Activated CD4-positive, alpha-beta T cell treated with anti-CD3 and anti-CD28 coated beads for 36 hours (primary cell): Measurements from ENCODE around the gene TENT5C. TPM values are rescaled to one million over a fixed set of nuclear protein-coding genes. Genes with fewer than 3 reads are reported as not detected.
A peak's percentile ranks its signal among the peaks of the same experiment; 100 is the strongest.

Source experiments
- ATAC-seq: fragments of 200-7000 bp; cut with Tn5 transposase; one replicate; pipeline ENCODE4 v1.10.0; 2021; ENCODE audit warnings: mild to moderate bottlenecking, moderate library complexity
- CTCF ChIA-PET: fragments of 350-600 bp; sonication (Branson Sonifier 250); formaldehyde crosslinking; loops from one replicate; lab custom pipeline; 2021; ENCODE audit warnings: antibody characterized with exemption; lab: Charles Lee
- POLR2A ChIA-PET: fragments of 350-600 bp; sonication (Branson Sonifier 250); formaldehyde crosslinking; loops from one replicate; lab custom pipeline; 2021; ENCODE audit warnings: antibody characterized with exemption, inconsistent platforms; lab: Charles Lee
- DNase-seq: peaks from one replicate; pipeline ENCODE4 v3.0.0-alpha.2; 2020
- H3K27ac Mint-ChIP-seq: one replicate; pipeline ENCODE4 v1.8.0; 2021; ENCODE audit warnings: mixed read lengths
- H3K27me3 Mint-ChIP-seq: one replicate; pipeline ENCODE4 v1.8.0; 2021; ENCODE audit warnings: mixed read lengths
- H3K36me3 Mint-ChIP-seq: one replicate; pipeline ENCODE4 v1.8.0; 2021; ENCODE audit warnings: low read depth, mixed read lengths
- H3K4me1 Mint-ChIP-seq: one replicate; pipeline ENCODE4 v1.8.0; 2021; ENCODE audit warnings: mixed read lengths
- H3K4me3 Mint-ChIP-seq: one replicate; pipeline ENCODE4 v1.8.0; 2021; ENCODE audit warnings: mild to moderate bottlenecking, moderate library complexity, mixed read lengths
- H3K9me3 Mint-ChIP-seq: one replicate; pipeline ENCODE4 v1.8.0; 2021; ENCODE audit warnings: low read depth, mixed read lengths
- intact Hi-C, 2 experiments: fragments of 100-400 bp; cut with DNase I in 1 of 2; cut with micrococcal nuclease in 1 of 2; formaldehyde crosslinking; loops; one replicate each; pipeline versions ENCODE4 v1.14.2 to v1.15.1; 2022 to 2024; cut with DNase I, micrococcal nuclease
- total RNA-seq, 2 experiments: library from RNA; stranded (reverse); gene quantifications; one replicate each; pipeline ENCODE4 v1.2.3, GENCODE V29; 2021

The TENT5C gene
- total RNA-seq, 2 experiments from 2014 or later: 6.0 to 6.4 TPM

DNA sequence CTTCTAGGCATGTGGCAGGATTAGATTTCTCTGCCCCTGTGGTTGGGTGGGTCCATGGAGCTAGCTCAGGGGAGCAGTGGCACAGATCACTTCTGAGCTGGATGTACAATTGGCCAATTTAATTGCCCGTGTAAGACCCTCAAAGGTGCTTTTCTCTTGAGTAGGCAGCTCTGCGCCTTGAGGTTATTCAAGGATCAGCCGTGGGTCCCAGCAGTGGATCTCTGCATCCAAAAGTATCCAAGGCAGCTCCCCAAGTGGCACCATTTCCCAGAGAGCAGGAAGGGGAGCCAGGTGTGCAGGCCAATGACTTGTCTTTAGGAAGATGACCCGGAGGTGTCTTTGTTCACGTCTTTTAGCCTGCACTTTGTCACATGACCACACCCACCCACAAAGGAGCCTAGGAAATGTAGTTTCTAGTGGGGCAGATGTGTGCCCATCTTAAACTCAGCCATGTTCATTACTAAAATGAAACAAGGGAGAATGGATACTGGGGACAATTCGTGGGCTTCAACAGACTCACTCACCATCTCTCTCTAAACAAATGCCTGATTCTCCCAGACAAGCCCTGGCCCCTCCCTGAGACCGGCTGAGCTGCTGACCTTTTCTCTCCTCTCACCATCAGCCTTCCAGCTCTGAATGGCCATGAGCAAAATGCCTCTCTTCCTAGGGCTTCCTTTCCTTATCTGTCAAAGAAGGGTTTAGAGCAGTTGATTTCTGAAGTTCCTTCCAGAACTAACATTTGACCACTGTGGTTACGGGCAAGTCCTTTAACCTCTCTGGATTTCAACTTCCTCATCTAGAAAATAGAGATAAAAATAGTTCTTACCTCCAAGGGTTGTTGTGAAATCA is 41.4 kb upstream of the TENT5C start:
- Mint-ChIP-seq H3K36me3 (no peaks in the 10 kb centered on the region), H3K27ac (no peak overlapping the region), H3K9me3 (peaks cover 4% of the 10 kb centered on the region), H3K4me1 (no peaks in the 10 kb centered on the region), H3K27me3 (peaks cover 2% of the 10 kb centered on the region), H3K4me3 (no peak overlapping the region)
- intact Hi-C loops: no loop called here
- ATAC-seq: no peak
- CTCF ChIA-PET: interaction anchor here (1.1 kb wide), 1 partner anchor 29 kb away, joined by 6 read pairs; no protein-coding TSS in a partner anchor
- no peak for DNase-seq
- POLR2A ChIA-PET: no interaction called here

GRCh38 chr1:117565076-117565556 is 40.7 kb upstream of the TENT5C start:
- H3K27me3 Mint-ChIP-seq: peaks cover 2% of the 10 kb centered on the region
- ChIA-PET CTCF (interaction anchor here (0.7 kb wide), 1 partner anchor 204 kb away, joined by 3 read pairs; no protein-coding TSS in a partner anchor), POLR2A (no interaction called here)
- H3K4me1 Mint-ChIP-seq: no peaks in the 10 kb centered on the region
- ATAC-seq: no peak
- no peak overlapping the region for H3K27ac Mint-ChIP-seq
- no peaks in the 10 kb centered on the region for H3K36me3 Mint-ChIP-seq
- intact Hi-C loops: no loop called here
- DNase-seq: no peak
- no peak overlapping the region for H3K4me3 Mint-ChIP-seq
- H3K9me3 Mint-ChIP-seq: no peaks in the 10 kb centered on the region

DNA sequence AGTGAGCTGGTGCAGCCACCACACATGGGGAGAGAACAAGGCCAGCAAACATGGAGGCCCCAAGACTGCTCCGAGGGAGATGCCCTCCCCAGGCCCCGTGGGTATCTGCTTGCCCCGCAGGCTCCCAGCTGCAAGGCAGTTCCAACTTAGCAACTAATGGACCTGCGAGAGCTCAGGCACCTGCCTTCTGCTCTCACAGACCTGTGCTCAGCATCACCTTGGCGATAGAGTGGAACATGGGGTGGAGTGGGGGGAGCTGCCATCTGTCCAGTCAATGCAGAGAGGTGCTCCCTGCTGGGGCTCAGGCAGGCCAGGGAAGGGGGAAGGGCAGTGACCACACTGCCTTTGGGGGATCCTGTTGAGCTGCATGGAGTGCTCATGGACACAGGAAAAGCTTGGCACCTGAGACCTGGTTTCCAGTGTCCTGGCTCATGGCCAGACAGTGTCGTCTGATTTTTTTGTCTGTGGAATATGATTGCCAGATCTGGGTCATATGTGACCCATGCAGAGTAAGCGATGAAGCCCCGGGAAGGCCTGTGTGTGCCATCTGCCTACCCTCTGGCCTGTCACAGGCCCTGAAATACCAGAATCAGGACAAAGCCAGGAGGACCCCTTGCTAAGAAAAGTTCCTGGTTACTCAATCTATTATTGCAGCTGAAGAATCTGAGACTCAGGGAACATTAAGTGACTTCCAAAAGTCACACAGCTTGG is 39.9 kb upstream of the TENT5C start:
- no peaks in the 10 kb centered on the region for H3K36me3 Mint-ChIP-seq
- ChIA-PET POLR2A (no interaction called here), CTCF (interaction anchor here (0.6 to 0.7 kb wide), 2 partner anchors 12 to 204 kb away, joined by 3 read pairs; no protein-coding TSS in a partner anchor)

DNA sequence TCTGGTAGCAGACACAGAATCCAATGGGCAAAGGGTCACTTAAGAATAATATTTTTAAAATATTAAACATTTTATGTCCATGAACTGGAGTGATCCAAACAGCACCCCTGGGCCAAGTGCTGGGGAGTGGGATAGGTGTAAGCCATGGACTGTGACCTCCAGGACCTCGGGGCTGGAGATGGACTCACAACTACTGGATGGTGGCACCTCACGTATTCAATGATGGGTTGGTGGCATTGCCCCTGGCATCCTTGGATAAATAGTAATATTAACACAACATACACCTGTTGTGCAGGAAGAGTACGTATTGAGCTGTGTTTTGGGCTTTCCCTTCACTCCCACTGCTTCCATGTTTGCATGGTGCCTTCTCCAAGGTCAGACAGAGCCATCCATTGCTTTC is 39.3 kb upstream of the TENT5C start:
- Mint-ChIP-seq H3K27ac (no peak overlapping the region), H3K9me3 (no peaks in the 10 kb centered on the region), H3K27me3 (peaks cover 2% of the 10 kb centered on the region), H3K4me3 (no peak overlapping the region), H3K36me3 (no peaks in the 10 kb centered on the region), H3K4me1 (no peaks in the 10 kb centered on the region)
- intact Hi-C loops: no loop called here
- no peak for ATAC-seq
- POLR2A ChIA-PET: no interaction called here
- CTCF ChIA-PET: interaction anchor here (0.6 kb wide), 1 partner anchor 11 kb away, joined by 3 read pairs; no protein-coding TSS in a partner anchor
- DNase-seq: no peak

More for the DNA sequence above, 39.9 kb upstream of the TENT5C start:
- no peaks in the 10 kb centered on the region for H3K9me3 Mint-ChIP-seq
- H3K27me3 Mint-ChIP-seq: peaks cover 2% of the 10 kb centered on the region
- H3K4me1 Mint-ChIP-seq: no peaks in the 10 kb centered on the region
- intact Hi-C loops: no loop called here
- DNase-seq (no peak), ATAC-seq (no peak)
- no peak overlapping the region for H3K4me3 Mint-ChIP-seq
- H3K27ac Mint-ChIP-seq: no peak overlapping the region

- DNase-seq: no peak
- peaks cover 2% of the 10 kb centered on the region for H3K27me3 Mint-ChIP-seq
- H3K4me3 Mint-ChIP-seq: no peak overlapping the region
- peaks cover 1% of the 10 kb centered on the region for H3K4me1 Mint-ChIP-seq
- POLR2A ChIA-PET: no interaction called here
- no peaks in the 10 kb centered on the region for H3K9me3 Mint-ChIP-seq
- intact Hi-C loops: no loop called here
- ATAC-seq: no peak
- CTCF ChIA-PET: interaction anchor here (2.2 kb wide), 1 partner anchor 33 kb away, joined by 6 read pairs; no protein-coding TSS in a partner anchor
- H3K27ac Mint-ChIP-seq: no peak overlapping the region
- no peaks in the 10 kb centered on the region for H3K36me3 Mint-ChIP-seq
Measured at GRCh38 chr1:117567435-117567834, 38.4 kb upstream of the TENT5C start.

GRCh38 chr1:117567976-117568375 is 37.9 kb upstream of the TENT5C start:
- ChIA-PET POLR2A (no interaction called here), CTCF (interaction anchor here (0.6 to 2.2 kb wide), 4 partner anchors 19 to 327 kb away, joined by 3 to 6 read pairs (median 4); no protein-coding TSS in a partner anchor)
- Mint-ChIP-seq H3K27me3 (peaks cover 2% of the 10 kb centered on the region), H3K27ac (no peak overlapping the region), H3K36me3 (no peaks in the 10 kb centered on the region), H3K4me3 (no peak overlapping the region), H3K4me1 (peaks cover 7% of the 10 kb centered on the region), H3K9me3 (no peaks in the 10 kb centered on the region)
- DNase-seq: no peak
- ATAC-seq: no peak
- intact Hi-C loops: no loop called here

- intact Hi-C loops: no loop called here
- DNase-seq (no peak), ATAC-seq (no peak)
- Mint-ChIP-seq H3K27ac (no peak overlapping the region), H3K9me3 (no peaks in the 10 kb centered on the region), H3K27me3 (peaks cover 2% of the 10 kb centered on the region), H3K36me3 (no peaks in the 10 kb centered on the region), H3K4me1 (peaks cover 15% of the 10 kb centered on the region), H3K4me3 (no peak overlapping the region)
- CTCF ChIA-PET: interaction anchor here (1.4 to 2.2 kb wide), 3 partner anchors 20 to 185 kb away, joined by 3 to 6 read pairs (median 4); no protein-coding TSS in a partner anchor
- POLR2A ChIA-PET: no interaction called here
Measured at GRCh38 chr1:117568999-117569398, 36.8 kb upstream of the TENT5C start.

DNA sequence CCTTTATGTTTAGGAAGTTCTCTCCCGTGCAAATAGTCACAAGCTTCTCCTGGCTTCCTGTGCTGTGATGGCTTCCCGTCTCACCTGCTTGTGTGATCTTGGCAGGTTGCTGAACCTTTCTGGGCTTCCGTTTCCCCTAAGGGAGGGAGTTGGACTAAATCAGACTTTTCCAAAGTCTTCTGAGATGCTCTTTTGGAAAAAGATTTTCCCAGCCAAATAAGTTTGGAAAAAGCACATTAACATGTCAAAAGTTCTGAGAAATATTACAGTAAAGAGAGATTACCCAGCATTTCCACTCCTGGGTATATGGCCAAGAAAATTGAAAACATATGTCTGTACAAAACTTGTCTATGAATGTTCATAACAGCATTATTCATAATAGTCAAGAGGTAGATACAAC is 36.0 kb upstream of the TENT5C start:
- no peak overlapping the region for H3K27ac Mint-ChIP-seq
- H3K36me3 Mint-ChIP-seq: no peaks in the 10 kb centered on the region
- ATAC-seq (no peak), DNase-seq (no peak)
- no peaks in the 10 kb centered on the region for H3K9me3 Mint-ChIP-seq
- no peak overlapping the region for H3K4me3 Mint-ChIP-seq
- CTCF ChIA-PET: interaction anchor here (1.2 to 1.9 kb wide), 2 partner anchors 35 to 188 kb away, joined by 3 to 5 read pairs; no protein-coding TSS in a partner anchor
- POLR2A ChIA-PET: no interaction called here
- peaks cover 17% of the 10 kb centered on the region for H3K4me1 Mint-ChIP-seq
- intact Hi-C loops: no loop called here
- H3K27me3 Mint-ChIP-seq: no peaks in the 10 kb centered on the region

DNA sequence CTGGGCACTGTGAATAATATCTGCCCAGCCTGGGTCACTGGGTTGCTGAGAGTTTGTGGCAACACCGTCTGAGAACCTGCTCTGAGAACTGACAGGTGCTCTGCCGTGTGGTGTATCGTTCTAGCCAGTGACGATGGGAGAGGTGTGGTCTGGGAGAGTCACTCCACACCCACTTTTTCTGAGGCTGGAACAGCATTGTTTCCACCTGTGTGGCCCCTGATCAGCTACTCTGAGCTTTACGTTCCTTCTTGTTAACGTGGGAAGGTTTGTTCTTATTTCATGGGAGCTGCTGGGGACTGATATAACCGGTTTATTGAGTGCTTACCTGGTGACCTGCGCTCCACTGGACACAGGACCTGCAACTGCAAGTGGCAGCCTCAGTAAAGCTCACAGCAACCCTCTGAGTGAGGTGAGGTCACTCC is 34.8 kb upstream of the TENT5C start:
- DNase-seq (no peak), ATAC-seq (no peak)
- no peak overlapping the region for H3K27ac Mint-ChIP-seq
- ChIA-PET POLR2A (no interaction called here), CTCF (interaction anchor here (0.6 to 1.9 kb wide), 5 partner anchors 35 to 187 kb away, joined by 3 to 5 read pairs (median 4); no protein-coding TSS in a partner anchor)
- intact Hi-C loops: no loop called here
- H3K36me3 Mint-ChIP-seq: no peaks in the 10 kb centered on the region
- peaks cover 17% of the 10 kb centered on the region for H3K4me1 Mint-ChIP-seq
- no peaks in the 10 kb centered on the region for H3K9me3 Mint-ChIP-seq
- no peak overlapping the region for H3K4me3 Mint-ChIP-seq
- no peaks in the 10 kb centered on the region for H3K27me3 Mint-ChIP-seq

GRCh38 chr1:117571496-117571895 is 34.4 kb upstream of the TENT5C start:
- no peak overlapping the region for H3K27ac Mint-ChIP-seq
- H3K9me3 Mint-ChIP-seq: no peaks in the 10 kb centered on the region
- intact Hi-C loops: no loop called here
- DNase-seq (no peak), ATAC-seq (no peak)
- H3K4me1 Mint-ChIP-seq: peaks cover 17% of the 10 kb centered on the region
- H3K36me3 Mint-ChIP-seq: no peaks in the 10 kb centered on the region
- no peak overlapping the region for H3K4me3 Mint-ChIP-seq
- POLR2A ChIA-PET: no interaction called here
- CTCF ChIA-PET: interaction anchor here (0.6 to 1.9 kb wide), 3 partner anchors 36 to 187 kb away, joined by 3 to 5 read pairs (median 4); no protein-coding TSS in a partner anchor
- H3K27me3 Mint-ChIP-seq: no peaks in the 10 kb centered on the region

GRCh38 chr1:117572546-117572945 is 33.3 kb upstream of the TENT5C start:
- ChIA-PET POLR2A (no interaction called here), CTCF (interaction anchor here (0.5 to 1.7 kb wide), 4 partner anchors 37 to 186 kb away, joined by 3 to 6 read pairs (median 3); no protein-coding TSS in a partner anchor)
- intact Hi-C loops: no loop called here
- no peaks in the 10 kb centered on the region for H3K9me3 Mint-ChIP-seq
- peaks cover 17% of the 10 kb centered on the region for H3K4me1 Mint-ChIP-seq
- no peak overlapping the region for H3K27ac Mint-ChIP-seq
- no peaks in the 10 kb centered on the region for H3K36me3 Mint-ChIP-seq
- H3K4me3 Mint-ChIP-seq: no peak overlapping the region
- ATAC-seq: peak; percentile 62
- H3K27me3 Mint-ChIP-seq: no peaks in the 10 kb centered on the region
- peak; percentile 39 for DNase-seq
